Measurements from ENCODE around the gene EVPL.

DNA sequence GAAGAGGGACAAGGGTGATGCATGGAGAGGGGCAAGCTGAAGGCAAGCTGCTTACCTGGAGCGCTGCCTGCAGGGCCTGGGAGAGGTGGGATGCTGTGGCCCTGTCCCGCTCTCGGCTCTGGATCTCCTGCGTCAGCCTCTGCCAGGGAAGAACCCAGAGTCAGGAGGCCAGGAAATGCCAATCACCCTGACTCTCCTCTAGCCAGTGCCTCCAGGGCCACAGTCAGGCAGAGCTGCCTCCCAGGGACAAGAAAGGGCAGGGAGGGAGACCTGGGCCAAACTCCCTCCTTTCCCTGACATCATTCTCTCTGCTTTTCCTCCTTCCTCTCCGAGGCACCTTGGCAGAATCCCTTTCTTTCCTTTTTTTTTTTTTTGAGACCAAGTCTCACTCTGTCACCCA is 15.2 kb downstream of the EVPL start:
- no peak for TF ChIP-seq EZH2 (IDR thresholded peaks at IDR 0.05)
- TF ChIP-seq, protein P1, sequence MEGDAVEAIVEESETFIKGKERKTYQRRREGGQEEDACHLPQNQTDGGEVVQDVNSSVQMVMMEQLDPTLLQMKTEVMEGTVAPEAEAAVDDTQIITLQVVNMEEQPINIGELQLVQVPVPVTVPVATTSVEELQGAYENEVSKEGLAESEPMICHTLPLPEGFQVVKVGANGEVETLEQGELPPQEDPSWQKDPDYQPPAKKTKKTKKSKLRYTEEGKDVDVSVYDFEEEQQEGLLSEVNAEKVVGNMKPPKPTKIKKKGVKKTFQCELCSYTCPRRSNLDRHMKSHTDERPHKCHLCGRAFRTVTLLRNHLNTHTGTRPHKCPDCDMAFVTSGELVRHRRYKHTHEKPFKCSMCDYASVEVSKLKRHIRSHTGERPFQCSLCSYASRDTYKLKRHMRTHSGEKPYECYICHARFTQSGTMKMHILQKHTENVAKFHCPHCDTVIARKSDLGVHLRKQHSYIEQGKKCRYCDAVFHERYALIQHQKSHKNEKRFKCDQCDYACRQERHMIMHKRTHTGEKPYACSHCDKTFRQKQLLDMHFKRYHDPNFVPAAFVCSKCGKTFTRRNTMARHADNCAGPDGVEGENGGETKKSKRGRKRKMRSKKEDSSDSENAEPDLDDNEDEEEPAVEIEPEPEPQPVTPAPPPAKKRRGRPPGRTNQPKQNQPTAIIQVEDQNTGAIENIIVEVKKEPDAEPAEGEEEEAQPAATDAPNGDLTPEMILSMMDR (IDR thresholded peaks at IDR 0.05): no peak
- TF ChIP-seq EZH2phosphoT487 (IDR thresholded peaks at IDR 0.05): no peak

Data from neural progenitor cell (in vitro differentiated cells).